ENCODE measurements around the gene AURKB. TPM values are rescaled to one million over a fixed set of nuclear protein-coding genes. Genes with fewer than 3 reads are reported as not detected.

Gene AURKB
- total RNA-seq, 1 donor from 2014 or later = not detected

- no peak overlapping the region for H3K27ac ChIP-seq
- H3K9me3 ChIP-seq = no peaks in the 10 kb centered on the region
- intact Hi-C loops (cut with DNase I) = no loop called here
- H3K4me1 ChIP-seq = peaks cover 0 to 4% of the 10 kb centered on the region in 2 donors
- H3K36me3 ChIP-seq = peaks cover 8 to 23% of the 10 kb centered on the region in 2 donors
- no peak overlapping the region for H3K4me3 ChIP-seq
- no peak for DNase-seq (ENCODE audit: low spot score in 2 of 2)
- TF ChIP-seq, protein P1, sequence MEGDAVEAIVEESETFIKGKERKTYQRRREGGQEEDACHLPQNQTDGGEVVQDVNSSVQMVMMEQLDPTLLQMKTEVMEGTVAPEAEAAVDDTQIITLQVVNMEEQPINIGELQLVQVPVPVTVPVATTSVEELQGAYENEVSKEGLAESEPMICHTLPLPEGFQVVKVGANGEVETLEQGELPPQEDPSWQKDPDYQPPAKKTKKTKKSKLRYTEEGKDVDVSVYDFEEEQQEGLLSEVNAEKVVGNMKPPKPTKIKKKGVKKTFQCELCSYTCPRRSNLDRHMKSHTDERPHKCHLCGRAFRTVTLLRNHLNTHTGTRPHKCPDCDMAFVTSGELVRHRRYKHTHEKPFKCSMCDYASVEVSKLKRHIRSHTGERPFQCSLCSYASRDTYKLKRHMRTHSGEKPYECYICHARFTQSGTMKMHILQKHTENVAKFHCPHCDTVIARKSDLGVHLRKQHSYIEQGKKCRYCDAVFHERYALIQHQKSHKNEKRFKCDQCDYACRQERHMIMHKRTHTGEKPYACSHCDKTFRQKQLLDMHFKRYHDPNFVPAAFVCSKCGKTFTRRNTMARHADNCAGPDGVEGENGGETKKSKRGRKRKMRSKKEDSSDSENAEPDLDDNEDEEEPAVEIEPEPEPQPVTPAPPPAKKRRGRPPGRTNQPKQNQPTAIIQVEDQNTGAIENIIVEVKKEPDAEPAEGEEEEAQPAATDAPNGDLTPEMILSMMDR (IDR thresholded peaks at IDR 0.05) = no peak
- no peaks in the 10 kb centered on the region for H3K27me3 ChIP-seq
Measured at GRCh38 chr17:8244768-8245167, 34.4 kb upstream of the AURKB start.

DNA sequence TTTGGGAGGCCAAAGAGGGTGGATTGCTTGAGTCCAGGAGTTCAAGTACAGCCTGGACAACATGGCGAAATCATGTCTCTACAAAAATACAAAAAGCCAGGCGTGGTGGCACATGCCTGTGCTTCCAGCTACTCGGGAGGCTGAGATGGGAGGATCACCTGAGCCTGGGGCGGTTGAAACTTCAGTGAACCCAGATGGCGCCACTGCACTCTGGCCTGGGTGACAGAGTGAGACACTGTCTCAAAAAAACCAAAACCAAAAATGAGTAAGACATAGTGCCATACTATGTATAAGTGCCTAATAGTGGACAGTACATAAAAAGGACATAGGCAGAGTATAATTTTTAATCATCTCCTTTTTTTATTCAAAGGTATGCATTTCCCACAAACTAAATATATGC lies 33.5 kb upstream of the AURKB start:
- Histone ChIP-seq H3K9me3 (no peaks in the 10 kb centered on the region), H3K27ac (no peak overlapping the region), H3K27me3 (no peaks in the 10 kb centered on the region), H3K36me3 (peaks cover 9 to 31% of the 10 kb centered on the region in 2 donors), H3K4me3 (no peak overlapping the region), H3K4me1 (no peaks in the 10 kb centered on the region)
- intact Hi-C loops (cut with DNase I) = no loop called here
- no peak for DNase-seq (ENCODE audit: low spot score in 2 of 2)
- TF ChIP-seq, protein P1 (IDR thresholded peaks at IDR 0.05) = no peak

GRCh38 chr17:8237886-8238285 lies 27.5 kb upstream of the AURKB start:
- TF ChIP-seq, protein P1 (IDR thresholded peaks at IDR 0.05) = no peak
- Histone ChIP-seq H3K27me3 (no peaks in the 10 kb centered on the region), H3K27ac (no peak overlapping the region), H3K9me3 (no peaks in the 10 kb centered on the region), H3K4me3 (no peak overlapping the region), H3K4me1 (no peaks in the 10 kb centered on the region), H3K36me3 (peaks cover 53 to 88% of the 10 kb centered on the region in 2 donors)
- intact Hi-C loops (cut with DNase I) = no loop called here
- DNase-seq (ENCODE audit: low spot score in 2 of 2) = no peak

DNA sequence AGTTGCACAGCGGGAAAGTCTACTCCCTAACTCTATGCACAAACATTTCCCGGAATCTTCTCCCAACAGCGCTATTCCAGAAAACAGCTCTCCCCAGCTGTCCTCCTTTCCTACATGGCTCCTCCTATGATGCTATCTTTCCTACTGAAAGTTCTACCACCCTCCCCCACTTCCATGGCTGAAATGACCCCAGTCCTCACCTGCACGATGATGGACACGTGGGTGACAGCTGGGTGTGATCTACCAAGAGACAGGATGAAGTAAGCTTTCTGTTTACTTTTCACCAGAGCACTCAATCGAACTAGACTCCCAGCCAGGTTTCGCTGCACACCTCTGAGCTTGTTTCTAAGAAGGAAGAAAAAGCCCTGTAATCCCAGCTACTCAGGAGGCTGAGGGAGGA lies 26.8 kb upstream of the AURKB start:
- Histone ChIP-seq H3K27ac (no peak overlapping the region), H3K27me3 (no peaks in the 10 kb centered on the region), H3K4me1 (no peaks in the 10 kb centered on the region), H3K36me3 (peaks cover 60 to 94% of the 10 kb centered on the region in 2 donors), H3K9me3 (no peaks in the 10 kb centered on the region), H3K4me3 (no peak overlapping the region)
- DNase-seq (ENCODE audit: low spot score in 2 of 2) = no peak
- intact Hi-C loops (cut with DNase I) = no loop called here
- TF ChIP-seq, protein P1 (IDR thresholded peaks at IDR 0.05) = no peak

DNA sequence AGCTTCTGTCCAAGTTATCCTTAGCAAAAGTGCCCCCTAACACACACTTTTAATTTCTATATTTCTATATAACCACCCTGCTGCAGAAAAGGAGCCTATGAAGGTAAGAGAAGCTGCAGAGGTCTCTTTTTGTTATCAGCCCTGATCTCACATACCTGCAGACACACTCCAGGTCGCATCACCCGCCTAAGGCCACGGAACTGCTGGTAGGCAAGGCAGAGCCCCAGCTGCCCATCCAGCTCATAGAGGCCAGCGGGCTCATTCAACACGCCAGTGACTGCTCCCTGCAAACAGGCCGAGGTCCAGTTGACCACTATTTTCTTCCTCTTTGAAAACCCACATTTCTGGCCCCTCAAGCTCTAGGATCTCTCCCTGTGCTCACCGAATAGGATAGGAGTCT lies 25.3 kb upstream of the AURKB start:
- Histone ChIP-seq H3K9me3 (no peaks in the 10 kb centered on the region), H3K4me3 (no peak overlapping the region), H3K4me1 (no peaks in the 10 kb centered on the region), H3K27ac (no peak overlapping the region), H3K36me3 (peaks cover 70 to 94% of the 10 kb centered on the region in 2 donors), H3K27me3 (no peaks in the 10 kb centered on the region)
- intact Hi-C loops (cut with DNase I) = no loop called here
- DNase-seq (ENCODE audit: low spot score in 2 of 2) = no peak
- TF ChIP-seq, protein P1 (IDR thresholded peaks at IDR 0.05) = no peak

Data from ascending aorta (tissue), 2 donors.